ENCODE data around the gene TEKT2.

Gene TEKT2

DNA sequence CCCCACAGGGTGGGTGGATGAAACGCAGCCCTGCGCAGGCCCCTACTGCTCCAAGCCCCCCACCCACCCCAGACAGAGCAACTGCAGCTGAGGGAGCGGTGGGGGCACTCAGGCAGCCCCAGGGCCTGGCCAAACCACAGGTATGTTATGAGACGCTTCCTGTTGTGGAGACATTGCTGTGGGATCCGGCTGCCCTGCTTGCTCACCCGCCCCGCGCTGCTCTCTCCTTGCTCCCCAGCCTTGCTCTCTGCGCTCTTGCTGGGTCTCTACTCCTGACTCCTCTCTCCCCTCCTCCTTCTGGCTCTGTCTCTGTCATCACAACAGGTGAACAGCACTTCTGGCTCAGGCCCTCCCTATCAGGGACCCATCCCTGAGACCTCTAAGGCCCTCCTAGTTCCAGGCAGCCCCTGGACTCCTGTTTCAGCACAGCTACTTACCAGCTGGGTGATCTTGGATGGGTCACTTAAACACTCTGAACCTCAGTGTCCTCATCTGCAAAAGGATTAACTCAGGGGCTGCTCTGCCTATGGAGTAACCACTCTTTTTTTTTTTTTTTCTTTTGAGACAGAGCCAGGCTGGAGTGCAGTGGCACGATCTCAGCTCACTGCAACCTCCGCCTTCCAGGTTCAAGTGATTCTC, 25.3 kb downstream of the TEKT2 start:
- Histone ChIP-seq H3K9me2 (replicated peaks; ENCODE audit: control insufficient read depth, low read length) (no peaks in the 10 kb centered on the region), H3K4me1 (ENCODE audit: control insufficient read depth, low read length) (peaks cover 5% of the 10 kb centered on the region), H3K9me3 (ENCODE audit: control insufficient read depth, insufficient read depth, low read length) (no peaks in the 10 kb centered on the region), H3K4me3 (ENCODE audit: low read length) (no peak overlapping the region), H3K4me2 (ENCODE audit: low read length) (no peak overlapping the region), H3F3A (ENCODE audit: control insufficient read depth, insufficient read depth) (no peaks in the 10 kb centered on the region), H3K36me3 (ENCODE audit: control insufficient read depth, low read length) (no peaks in the 10 kb centered on the region), H3K27ac (ENCODE audit: low read depth, low read length) (no peak overlapping the region), H3K27me3 (ENCODE audit: control insufficient read depth, low read length) (no peaks in the 10 kb centered on the region), H4K20me1 (ENCODE audit: control insufficient read depth, insufficient read depth, low read depth, low read length) (no peaks in the 10 kb centered on the region), H3K79me2 (ENCODE audit: control insufficient read depth, low read length) (no peaks in the 10 kb centered on the region)
- TF ChIP-seq EZH2phosphoT487 (IDR thresholded peaks at IDR 0.05; ENCODE audit: borderline replicate concordance, low read length) = no peak
- TF ChIP-seq, protein P1, sequence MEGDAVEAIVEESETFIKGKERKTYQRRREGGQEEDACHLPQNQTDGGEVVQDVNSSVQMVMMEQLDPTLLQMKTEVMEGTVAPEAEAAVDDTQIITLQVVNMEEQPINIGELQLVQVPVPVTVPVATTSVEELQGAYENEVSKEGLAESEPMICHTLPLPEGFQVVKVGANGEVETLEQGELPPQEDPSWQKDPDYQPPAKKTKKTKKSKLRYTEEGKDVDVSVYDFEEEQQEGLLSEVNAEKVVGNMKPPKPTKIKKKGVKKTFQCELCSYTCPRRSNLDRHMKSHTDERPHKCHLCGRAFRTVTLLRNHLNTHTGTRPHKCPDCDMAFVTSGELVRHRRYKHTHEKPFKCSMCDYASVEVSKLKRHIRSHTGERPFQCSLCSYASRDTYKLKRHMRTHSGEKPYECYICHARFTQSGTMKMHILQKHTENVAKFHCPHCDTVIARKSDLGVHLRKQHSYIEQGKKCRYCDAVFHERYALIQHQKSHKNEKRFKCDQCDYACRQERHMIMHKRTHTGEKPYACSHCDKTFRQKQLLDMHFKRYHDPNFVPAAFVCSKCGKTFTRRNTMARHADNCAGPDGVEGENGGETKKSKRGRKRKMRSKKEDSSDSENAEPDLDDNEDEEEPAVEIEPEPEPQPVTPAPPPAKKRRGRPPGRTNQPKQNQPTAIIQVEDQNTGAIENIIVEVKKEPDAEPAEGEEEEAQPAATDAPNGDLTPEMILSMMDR (IDR thresholded peaks at IDR 0.05; ENCODE audit: low read depth, low read length, poor library complexity, severe bottlenecking) = no peak

DNA sequence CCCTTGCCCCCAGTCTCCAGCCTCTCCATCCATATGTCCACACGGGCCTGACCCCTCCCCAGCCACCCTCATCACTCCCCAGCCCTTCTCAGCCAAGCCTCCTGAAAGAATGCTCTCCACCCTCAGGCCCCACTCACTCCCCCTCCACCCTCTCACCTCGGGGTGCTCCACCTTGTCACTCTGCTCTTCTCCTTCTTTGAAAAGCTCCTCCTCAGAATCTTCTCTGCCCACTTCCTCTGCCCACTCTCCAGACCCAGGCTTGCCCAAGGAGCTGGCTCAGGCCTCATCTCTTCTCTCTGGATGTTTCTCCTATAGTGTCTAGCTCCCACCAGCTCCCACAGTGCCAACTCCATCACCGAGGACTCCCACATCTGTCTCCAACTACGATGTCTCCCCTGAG, 27.3 kb downstream of the TEKT2 start:
- no peaks in the 10 kb centered on the region for H3K9me2 ChIP-seq (replicated peaks; ENCODE audit: control insufficient read depth, low read length)
- no peak overlapping the region for H3K27ac ChIP-seq (ENCODE audit: low read depth, low read length)
- no peaks in the 10 kb centered on the region for H3F3A ChIP-seq (ENCODE audit: control insufficient read depth, insufficient read depth)
- no peaks in the 10 kb centered on the region for H3K36me3 ChIP-seq (ENCODE audit: control insufficient read depth, low read length)
- no peak overlapping the region for H3K4me2 ChIP-seq (ENCODE audit: low read length)
- H3K4me3 ChIP-seq (ENCODE audit: low read length) = no peak overlapping the region
- no peaks in the 10 kb centered on the region for H3K9me3 ChIP-seq (ENCODE audit: control insufficient read depth, insufficient read depth, low read length)
- no peak for TF ChIP-seq EZH2phosphoT487 (IDR thresholded peaks at IDR 0.05; ENCODE audit: borderline replicate concordance, low read length)
- TF ChIP-seq, protein P1 (IDR thresholded peaks at IDR 0.05; ENCODE audit: low read depth, low read length, poor library complexity, severe bottlenecking) = no peak
- no peaks in the 10 kb centered on the region for H3K79me2 ChIP-seq (ENCODE audit: control insufficient read depth, low read length)
- H3K4me1 ChIP-seq (ENCODE audit: control insufficient read depth, low read length) = peaks cover 10% of the 10 kb centered on the region
- no peaks in the 10 kb centered on the region for H4K20me1 ChIP-seq (ENCODE audit: control insufficient read depth, insufficient read depth, low read depth, low read length)
- H3K27me3 ChIP-seq (ENCODE audit: control insufficient read depth, low read length) = no peaks in the 10 kb centered on the region

DNA sequence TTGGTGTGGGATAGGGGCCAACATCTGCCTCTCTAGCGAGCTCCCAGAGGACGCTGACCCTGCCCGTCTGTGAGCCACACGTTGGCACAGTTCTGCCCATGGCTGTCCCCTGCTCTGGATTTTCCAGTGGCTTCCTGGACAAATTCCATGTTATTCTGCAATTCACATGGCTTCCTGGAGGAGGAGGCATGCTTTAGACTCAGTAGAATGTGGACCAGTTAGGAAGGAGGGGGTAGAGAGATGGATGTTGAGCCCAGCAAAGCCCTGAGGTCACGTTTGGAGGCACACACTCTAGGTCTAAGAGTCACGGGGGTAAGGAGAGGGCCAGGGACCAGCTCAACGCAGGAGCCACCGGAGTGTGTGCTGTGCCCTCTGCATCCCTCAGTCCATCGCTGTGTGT, 28.9 kb downstream of the TEKT2 start:
- Histone ChIP-seq H3K79me2 (ENCODE audit: control insufficient read depth, low read length) (no peaks in the 10 kb centered on the region), H3K36me3 (ENCODE audit: control insufficient read depth, low read length) (no peaks in the 10 kb centered on the region), H3K9me2 (replicated peaks; ENCODE audit: control insufficient read depth, low read length) (no peaks in the 10 kb centered on the region), H3K9me3 (ENCODE audit: control insufficient read depth, insufficient read depth, low read length) (no peaks in the 10 kb centered on the region), H4K20me1 (ENCODE audit: control insufficient read depth, insufficient read depth, low read depth, low read length) (no peaks in the 10 kb centered on the region), H3K4me3 (ENCODE audit: low read length) (no peak overlapping the region), H3F3A (ENCODE audit: control insufficient read depth, insufficient read depth) (no peaks in the 10 kb centered on the region), H3K27me3 (ENCODE audit: control insufficient read depth, low read length) (no peaks in the 10 kb centered on the region), H3K4me2 (ENCODE audit: low read length) (no peak overlapping the region), H3K27ac (ENCODE audit: low read depth, low read length) (no peak overlapping the region), H3K4me1 (ENCODE audit: control insufficient read depth, low read length) (peaks cover 10% of the 10 kb centered on the region)
- TF ChIP-seq, protein P1 (IDR thresholded peaks at IDR 0.05; ENCODE audit: low read depth, low read length, poor library complexity, severe bottlenecking) = no peak
- TF ChIP-seq EZH2phosphoT487 (IDR thresholded peaks at IDR 0.05; ENCODE audit: borderline replicate concordance, low read length) = no peak
